GM23248 (cell line): Measurements from ENCODE around the gene NCAM2. TPM values are rescaled to one million over a fixed set of nuclear protein-coding genes. Genes with fewer than 3 reads are reported as not detected.

ENCODE experiments used
- DNase-seq: peaks from one replicate; pipeline ENCODE4 v3.0.0-alpha.2; 2015
- H2AFZ ChIP-seq: fragments of 200-600 bp; sonication (generic); 2 replicates; pipeline ENCODE4 v1.6.1; 2016; ENCODE audit warnings: antibody characterized with exemption
- H3F3A ChIP-seq: fragments of 200-600 bp; sonication (generic); 2 replicates; pipeline ENCODE4 v1.6.1; 2016; ENCODE audit warnings: mild to moderate bottlenecking, antibody characterized with exemption, mixed run types; ENCODE audit not compliant: insufficient read depth
- H3K27ac ChIP-seq: fragments of 200-600 bp; sonication (generic); 2 replicates; pipeline ENCODE4 v1.5.1; 2016; ENCODE audit warnings: mild to moderate bottlenecking
- H3K27me3 ChIP-seq: fragments of 200-600 bp; sonication (generic); replicated peaks from 2 replicates; pipeline ENCODE4 v1.6.1; 2016; ENCODE audit warnings: mild to moderate bottlenecking; ENCODE audit not compliant: insufficient read depth
- H3K36me3 ChIP-seq: fragments of 200-600 bp; sonication (generic); 2 replicates; pipeline ENCODE4 v1.6.1; 2016; ENCODE audit warnings: low read depth, mild to moderate bottlenecking
- H3K4me1 ChIP-seq: fragments of 200-600 bp; sonication (generic); 2 replicates; pipeline ENCODE4 v1.6.1; 2016; ENCODE audit warnings: mild to moderate bottlenecking; ENCODE audit not compliant: insufficient read depth
- H3K4me2 ChIP-seq: fragments of 200-600 bp; sonication (generic); one replicate; pipeline ENCODE4 v1.6.1; 2016; ENCODE audit warnings: mild to moderate bottlenecking; ENCODE audit not compliant: unreplicated experiment
- H3K4me3 ChIP-seq: fragments of 200-600 bp; sonication (generic); 2 replicates; pipeline ENCODE4 v1.5.1; 2016; ENCODE audit warnings: mild to moderate bottlenecking
- H3K79me2 ChIP-seq: fragments of 200-600 bp; sonication (generic); 2 replicates; pipeline ENCODE4 v1.6.1; 2016; ENCODE audit warnings: mild to moderate bottlenecking; ENCODE audit not compliant: insufficient read depth
- H3K9ac ChIP-seq: fragments of 200-600 bp; sonication (generic); 2 replicates; pipeline ENCODE4 v1.6.1; 2016; ENCODE audit warnings: mild to moderate bottlenecking
- H3K9me2 ChIP-seq: fragments of 200-600 bp; sonication (generic); 2 replicates; pipeline ENCODE4 v1.6.1; 2016; ENCODE audit warnings: mixed run types, mild to moderate bottlenecking, moderate library complexity; ENCODE audit not compliant: insufficient read depth
- H3K9me3 ChIP-seq: fragments of 200-600 bp; sonication (generic); one replicate; pipeline ENCODE4 v1.6.1; 2017; ENCODE audit warnings: low read depth
- H4K20me1 ChIP-seq: fragments of 200-600 bp; sonication (generic); 2 replicates; pipeline ENCODE4 v1.6.0; 2016; ENCODE audit not compliant: insufficient read depth
- EZH2 ChIP-seq: fragments of 200-600 bp; sonication (generic); IDR thresholded peaks from 2 replicates; pipeline ENCODE4 v1.6.1; 2018; ENCODE audit warnings: antibody characterized with exemption, mild to moderate bottlenecking; ENCODE audit not compliant: insufficient read depth, poor library complexity, severe bottlenecking
- EZH2phosphoT487 ChIP-seq: fragments of 200-600 bp; sonication (generic); IDR thresholded peaks from 2 replicates; pipeline ENCODE4 v1.6.1; 2018; ENCODE audit warnings: antibody characterized with exemption, moderate library complexity, mild to moderate bottlenecking, low read depth; ENCODE audit not compliant: insufficient read depth
- WGBS, 2 experiments: methylation state at CpG; one replicate each; pipeline ENCODE4 v1.1.6; 2015 to 2017; ENCODE audit warnings: low lambda C conversion rate in 2 of 2, low coverage in 1 of 2; ENCODE audit errors: missing lambda C conversion rate in 2 of 2; 5-methylcytosine and 5-hydroxymethylcytosine counted together
- in situ Hi-C: fragments of 300-500 bp; cut with MboI; formaldehyde crosslinking; loops from 2 replicates; pipeline ENCODE4 v1.15.0; 2020
- polyA plus RNA-seq: library from polyadenylated mRNA; unstranded; fragments of >200 nt; fragmentation: Nextera tagmentation; extraction: Ambion mirVana; gene quantifications from 2 replicates; pipeline ENCODE4 v1.2.1, GENCODE V29; 2016
- total RNA-seq: library from RNA; depleted of rRNA; stranded (reverse); fragments of >200 nt; shearing (Covaris generic); gene quantifications from 2 replicates; pipeline ENCODE4 v1.2.3, GENCODE V29; 2014

The NCAM2 gene
- total and polyA plus RNA-seq, 2 experiments from 2014 or later: 1.3 to 1.7 TPM

DNA sequence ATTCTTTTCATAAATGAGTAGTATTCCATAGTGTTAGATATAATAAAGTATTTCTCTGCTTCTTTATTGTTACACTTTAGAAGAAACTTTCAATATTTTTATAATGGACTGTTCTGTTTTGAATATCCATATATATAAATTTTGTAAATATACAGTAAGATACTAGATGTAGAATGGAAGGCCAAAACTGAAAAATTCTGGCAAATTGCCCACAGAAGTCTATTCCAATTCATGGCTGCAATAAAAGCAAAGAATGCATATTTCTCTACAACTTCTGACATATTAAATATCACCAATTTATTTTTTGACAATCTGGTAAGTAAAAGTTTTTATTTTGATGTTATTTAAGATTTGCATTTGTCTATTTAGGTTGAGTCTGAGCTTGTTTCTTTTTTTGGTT, 532.5 kb downstream of the NCAM2 start:
- no peak overlapping the region for H3K4me2 ChIP-seq
- no peak overlapping the region for H2AFZ ChIP-seq
- H3K4me1 ChIP-seq: no peaks in the 10 kb centered on the region
- TF ChIP-seq EZH2: no peak
- TF ChIP-seq EZH2phosphoT487: no peak
- H3K79me2 ChIP-seq: no peaks in the 10 kb centered on the region
- no peak overlapping the region for H3K4me3 ChIP-seq
- peaks cover 4% of the 10 kb centered on the region; the same call in 1 of the 2 replicates for H3K9me2 ChIP-seq
- no peaks in the 10 kb centered on the region for H3K9me3 ChIP-seq
- DNase-seq: no peak
- H3F3A ChIP-seq: no peaks in the 10 kb centered on the region
- no peaks in the 10 kb centered on the region for H4K20me1 ChIP-seq
- no peaks in the 10 kb centered on the region for H3K27me3 ChIP-seq
- H3K27ac ChIP-seq: no peak overlapping the region
- no peak overlapping the region for H3K9ac ChIP-seq
- in situ Hi-C loops: no loop called here
- no peaks in the 10 kb centered on the region for H3K36me3 ChIP-seq

DNA sequence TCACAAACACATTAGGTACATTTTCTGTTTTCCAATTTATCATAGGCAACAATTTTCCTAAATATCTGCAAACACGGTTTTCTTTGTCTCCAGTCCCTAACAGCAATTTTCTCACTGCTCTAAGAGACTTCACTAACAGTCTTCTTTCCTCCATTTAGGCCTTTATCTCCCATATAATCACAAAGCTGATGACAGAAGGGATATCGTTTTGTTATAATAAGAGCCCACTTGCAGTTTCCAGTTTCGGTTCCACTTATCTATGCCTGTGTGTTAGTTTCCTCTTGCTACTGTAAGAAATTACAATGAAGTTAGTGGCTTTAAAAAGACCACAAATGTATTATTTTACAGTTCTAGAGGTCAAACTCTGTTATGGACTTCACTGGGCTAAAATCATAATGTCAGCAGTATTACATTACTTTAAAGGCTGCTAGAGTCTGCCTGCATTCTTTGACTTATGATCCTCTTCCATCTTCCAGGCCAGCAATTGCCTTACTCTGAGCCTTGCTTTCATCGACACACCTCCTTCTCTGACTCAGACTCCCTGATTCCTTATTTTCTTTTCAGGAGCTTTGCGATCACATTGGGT, 549.3 kb downstream of the NCAM2 start:
- WGBS, 2 experiments: 54 to 61% methylated on average over 5 of the region's 5 CpGs
- Histone ChIP-seq H2AFZ (no peak overlapping the region), H3K9me2 (no peaks in the 10 kb centered on the region), H3K36me3 (no peaks in the 10 kb centered on the region), H3K4me2 (no peak overlapping the region), H3K27me3 (no peaks in the 10 kb centered on the region), H3K9me3 (no peaks in the 10 kb centered on the region), H3K4me3 (no peak overlapping the region), H3K4me1 (no peaks in the 10 kb centered on the region), H3K9ac (no peak overlapping the region), H3F3A (no peaks in the 10 kb centered on the region), H4K20me1 (no peaks in the 10 kb centered on the region), H3K79me2 (no peaks in the 10 kb centered on the region), H3K27ac (no peak overlapping the region)
- DNase-seq: no peak
- in situ Hi-C loops: no loop called here
- no peak for TF ChIP-seq EZH2phosphoT487
- no peak for TF ChIP-seq EZH2

DNA sequence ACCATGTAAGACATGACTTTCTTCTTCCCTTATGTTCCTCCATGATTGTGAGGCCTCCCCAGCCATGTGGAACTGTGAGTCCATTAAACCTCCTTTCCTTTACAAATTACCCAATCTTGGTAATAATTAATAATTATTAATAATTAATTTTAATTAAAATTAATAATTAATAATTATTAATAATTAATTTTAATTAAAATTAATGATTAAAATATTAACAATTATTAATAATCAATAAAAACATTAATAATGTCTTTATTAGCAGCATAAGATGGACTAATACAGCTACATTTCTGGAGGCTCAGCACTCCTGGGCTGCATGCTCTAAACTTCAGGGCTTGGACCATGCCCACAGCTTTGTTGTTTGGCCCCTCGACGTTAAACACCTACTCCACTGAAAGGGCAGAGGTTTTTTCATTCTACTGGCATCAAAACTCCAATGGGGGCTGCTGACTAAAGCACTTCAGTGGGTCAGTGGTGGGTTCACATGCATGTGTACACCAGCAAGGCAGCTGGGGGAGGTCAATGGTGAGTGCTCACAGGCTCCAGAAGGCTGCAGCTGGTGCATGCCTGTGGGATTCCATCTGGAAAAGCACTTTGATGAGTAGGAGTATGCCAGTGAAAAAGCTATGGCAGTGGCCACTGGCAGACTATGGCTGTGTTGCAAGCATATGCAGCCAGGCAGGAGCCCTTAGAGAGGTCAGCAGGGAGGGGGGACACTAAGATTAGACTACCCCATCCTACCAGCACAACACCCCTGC, 561.3 kb downstream of the NCAM2 start:
- no peak for DNase-seq
- Histone ChIP-seq H4K20me1 (no peaks in the 10 kb centered on the region), H3K36me3 (no peaks in the 10 kb centered on the region), H3F3A (no peaks in the 10 kb centered on the region), H3K9ac (no peak overlapping the region), H3K4me1 (no peaks in the 10 kb centered on the region), H3K27ac (no peak overlapping the region), H3K4me3 (no peak overlapping the region), H3K4me2 (no peak overlapping the region), H3K9me2 (no peaks in the 10 kb centered on the region), H3K9me3 (no peaks in the 10 kb centered on the region), H3K27me3 (no peaks in the 10 kb centered on the region), H2AFZ (no peak overlapping the region), H3K79me2 (no peaks in the 10 kb centered on the region)
- 38 to 43% methylated on average over 2 of the region's 2 CpGs for WGBS, 2 experiments
- in situ Hi-C loops: no loop called here
- no peak for TF ChIP-seq EZH2
- no peak for TF ChIP-seq EZH2phosphoT487
